Epithelial cell of proximal tubule (primary cell): ENCODE data around the gene MMP23B. TPM values are rescaled to one million over a fixed set of nuclear protein-coding genes. Genes with fewer than 3 reads are reported as not detected.

Experiments used
- DNase-seq: peaks from one replicate; pipeline ENCODE4 v3.0.0-alpha.2; 2011; ENCODE audit warnings: low read depth
- H3K4me3 ChIP-seq: 2 replicates; pipeline ENCODE4 v1.5.1; 2011; ENCODE audit warnings: low read depth, mild to moderate bottlenecking, low read length
- CTCF ChIP-seq: conservative IDR thresholded peaks from 2 replicates; pipeline ENCODE4 v1.5.1; 2012; ENCODE audit warnings: low read depth, mild to moderate bottlenecking, low read length
- total RNA-seq: library from RNA; depleted of rRNA; stranded (reverse); fragments of >200 nt; gene quantifications from 2 replicates; pipeline ENCODE4 v1.2.3, GENCODE V29; 2015

The MMP23B gene
- total RNA-seq, 1 donor from 2014 or later: 15.0 TPM

- DNase-seq: no peak
- no peak overlapping the region for H3K4me3 ChIP-seq
- TF ChIP-seq CTCF: no peak
Measured at GRCh38 chr1:1600861-1601563, 31.0 kb upstream of the MMP23B start.

DNA sequence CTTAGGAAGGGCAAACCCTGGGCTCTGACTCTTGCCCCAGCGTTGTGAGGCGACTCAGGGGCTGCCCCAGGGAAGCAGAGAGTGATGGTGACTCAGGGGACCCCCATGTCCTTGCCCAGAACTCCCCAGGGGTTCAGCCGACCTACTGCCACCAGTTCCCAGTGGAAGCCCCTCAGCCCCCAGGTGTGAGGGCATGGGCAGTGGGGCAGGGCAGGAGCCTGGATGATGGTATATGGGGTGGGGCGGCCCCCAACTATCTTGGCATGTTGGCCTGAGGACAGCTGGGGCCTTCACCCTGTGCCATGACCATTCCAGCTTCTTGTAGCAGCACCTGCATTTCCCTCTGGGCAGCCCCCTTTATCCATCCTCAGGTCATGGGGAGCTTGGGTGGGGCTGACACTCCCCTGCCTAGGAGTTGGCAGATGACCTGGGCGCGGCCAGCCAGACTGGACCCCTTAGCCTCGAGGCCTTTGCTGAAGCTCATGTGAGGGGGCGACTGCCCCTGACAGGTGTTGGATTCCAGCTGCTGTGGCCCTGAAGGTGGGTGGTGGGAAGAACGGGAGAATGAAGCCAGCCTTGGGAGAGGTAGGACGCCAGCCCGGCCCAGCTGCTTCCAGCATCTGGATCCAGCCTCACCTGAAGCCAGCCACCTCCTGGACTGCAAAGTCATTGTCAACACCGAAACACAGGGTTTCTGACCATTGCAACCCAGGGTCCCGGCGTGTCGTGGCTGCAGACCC is 30.2 kb upstream of the MMP23B start:
- no peak for TF ChIP-seq CTCF
- DNase-seq: no peak

GRCh38 chr1:1602304-1602967 is 29.5 kb upstream of the MMP23B start:
- TF ChIP-seq CTCF: no peak
- no peak for DNase-seq
- H3K4me3 ChIP-seq: no peak overlapping the region

More for the DNA sequence above, 30.2 kb upstream of the MMP23B start:
- H3K4me3 ChIP-seq: no peak overlapping the region

- no peak for TF ChIP-seq CTCF
- no peak overlapping the region for H3K4me3 ChIP-seq
- DNase-seq: no peak
Measured at GRCh38 chr1:1602968-1603506, 28.9 kb upstream of the MMP23B start.

DNA sequence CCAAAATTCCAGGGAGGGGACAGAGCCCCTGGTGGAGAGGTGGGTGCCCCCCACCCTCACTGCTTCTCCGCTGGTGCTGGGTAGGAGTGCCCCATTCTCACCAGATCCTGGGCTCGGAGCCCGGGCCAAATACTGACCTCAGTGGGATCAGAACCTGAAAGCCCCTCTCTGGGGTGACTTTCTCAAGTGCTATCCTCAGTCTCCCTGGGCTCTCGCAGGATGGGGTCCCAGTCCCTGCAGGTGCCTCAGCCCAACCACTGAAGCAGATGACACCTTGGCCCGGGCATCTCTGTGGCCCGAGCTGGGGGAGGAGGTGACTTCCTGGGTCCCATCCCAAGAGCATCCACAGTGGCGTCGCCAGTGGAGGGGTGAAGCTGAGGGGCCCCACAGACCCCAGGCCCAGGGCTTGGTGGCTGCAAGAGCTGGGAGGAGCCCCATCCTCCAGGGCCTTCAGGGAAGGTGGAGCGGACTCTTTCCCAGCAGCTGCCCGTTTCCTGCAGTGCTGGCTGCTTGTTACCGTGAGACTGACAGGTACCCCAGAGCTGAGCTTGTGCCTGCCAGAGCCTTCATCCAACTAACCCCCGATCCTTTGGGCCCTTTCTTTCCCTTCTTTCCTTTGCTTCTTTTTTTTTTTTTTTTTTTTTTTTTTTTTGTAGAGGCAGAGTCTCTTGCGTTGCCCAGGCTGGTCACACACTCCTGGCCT is 28.2 kb upstream of the MMP23B start:
- no peak overlapping the region for H3K4me3 ChIP-seq
- no peak for DNase-seq
- TF ChIP-seq CTCF: no peak

DNA sequence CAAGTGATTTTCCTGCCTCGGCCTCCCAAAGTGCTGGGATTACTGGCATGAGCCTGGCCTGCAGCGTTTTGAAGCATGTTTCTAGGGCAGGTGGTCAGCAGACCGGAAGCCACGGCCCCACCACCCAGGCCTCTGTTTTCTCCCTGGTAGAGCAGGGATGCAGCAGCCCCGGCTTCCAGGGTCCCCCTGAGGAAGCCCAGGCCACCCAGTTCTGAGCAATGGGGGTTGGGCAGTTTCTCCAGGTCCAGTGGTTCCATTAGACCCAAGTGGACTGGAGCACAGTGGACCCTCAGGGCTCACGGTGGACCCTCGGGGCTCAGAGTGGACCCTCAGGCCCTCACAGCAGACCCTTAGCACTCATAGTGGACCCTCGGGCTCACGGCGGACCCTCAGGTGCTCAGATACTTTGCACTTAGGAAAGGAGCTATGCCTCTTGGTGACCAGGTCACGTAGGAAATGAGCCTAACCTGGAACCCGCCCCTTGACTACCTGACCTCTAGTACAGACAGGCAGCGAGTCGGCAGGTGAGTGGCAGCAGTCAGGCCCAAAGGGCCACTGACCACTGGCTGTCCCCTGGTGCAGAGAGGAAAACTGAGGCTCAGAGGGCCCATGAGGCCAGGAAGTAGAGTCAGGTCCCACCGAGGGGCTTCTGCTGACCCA is 27.5 kb upstream of the MMP23B start:
- H3K4me3 ChIP-seq: no peak overlapping the region
- no peak for TF ChIP-seq CTCF
- DNase-seq: no peak
